ENCODE data around the gene ATAD5. TPM values are rescaled to one million over a fixed set of nuclear protein-coding genes. Genes with fewer than 3 reads are reported as not detected.

ATAD5 gene
- total and polyA plus RNA-seq, 2 of the 13 experiments (the other 11 are each of a cell fraction or from before 2014, with no cell fraction given), result 1.8 to 10.7 TPM

DNA sequence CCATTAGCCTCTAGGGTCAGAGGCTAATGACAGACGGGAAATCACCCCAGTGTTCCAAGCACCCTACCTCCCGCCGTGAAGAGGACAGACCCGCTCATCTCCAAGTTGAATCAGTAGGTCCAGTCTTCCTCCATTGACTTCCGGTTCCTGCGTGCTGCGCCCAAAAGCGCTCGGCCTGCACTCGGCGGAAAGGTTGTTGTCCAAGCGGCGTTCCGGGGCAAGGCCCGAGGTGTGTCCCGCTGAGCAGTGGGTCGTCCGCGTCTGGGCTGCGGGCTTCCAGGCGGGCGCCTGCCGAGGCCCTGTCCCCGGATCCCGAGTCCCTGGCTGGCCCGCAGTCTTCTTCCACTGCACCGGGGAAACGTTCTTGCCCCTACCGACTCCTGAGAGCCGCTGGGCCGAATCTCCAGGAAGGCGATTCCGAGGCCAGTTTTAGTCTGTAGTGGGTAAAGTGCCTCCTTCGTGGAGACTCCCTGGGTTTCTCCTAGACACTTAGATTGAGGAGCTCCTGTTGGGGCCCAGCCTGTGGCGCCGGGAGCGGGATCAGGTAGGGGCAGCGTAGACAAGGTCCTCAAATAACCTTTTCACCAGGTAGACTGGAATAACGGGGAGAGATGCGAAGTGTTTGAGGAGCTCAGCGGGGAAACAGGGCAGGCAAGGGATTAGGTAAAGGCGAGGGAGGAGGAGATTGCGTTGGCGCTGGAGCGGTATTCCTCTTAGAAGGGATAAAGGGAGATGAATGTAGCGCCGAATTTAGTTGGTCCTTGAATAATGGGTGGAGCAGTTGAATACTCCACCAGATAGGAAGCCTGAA lies 74.5 kb downstream of the ATAD5 start, which contains the start of gene TEFM (continued):
- TF ChIP-seq, protein P1, sequence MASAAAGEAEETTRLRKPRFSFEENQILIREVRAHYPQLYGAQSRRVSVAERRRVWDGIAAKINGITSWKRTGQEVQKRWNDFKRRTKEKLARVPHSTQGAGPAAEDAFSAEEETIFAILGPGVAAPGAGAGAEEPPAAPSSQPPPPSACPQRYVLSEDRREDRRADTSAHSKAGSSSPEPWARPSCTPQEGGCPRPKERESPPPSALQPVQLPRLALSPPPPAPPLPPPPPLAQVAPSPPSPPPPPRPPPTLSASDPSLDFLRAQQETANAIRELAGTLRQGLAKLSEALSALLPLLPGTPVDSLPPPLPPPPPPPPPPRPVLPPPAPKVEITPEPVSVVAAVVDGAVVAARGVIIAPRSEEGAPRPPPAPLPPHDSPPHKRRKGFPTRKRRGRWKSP (CRISPR knock-in tag; IDR thresholded peaks at IDR 0.05), result peak; percentile 70; the same call in 1 of the 2 replicates
- TF ChIP-seq NR1H2 (CRISPR knock-in tag; IDR thresholded peaks at IDR 0.05; ENCODE audit: borderline replicate concordance, low read depth) (no peak), SALL2 (CRISPR knock-in tag; IDR thresholded peaks at IDR 0.05) (peak; percentile 97), ZNF451 (CRISPR knock-in tag; IDR thresholded peaks at IDR 0.05) (no peak; the same call in 1 of the 2 replicates), NBN (conservative IDR thresholded peaks at IDR 0.05) (no peak), ZNF251 (CRISPR knock-in tag; IDR thresholded peaks at IDR 0.05) (0 out of 2 replicates have a peak, but pooled peaks have one; percentile 41), RXRA (CRISPR knock-in tag; IDR thresholded peaks at IDR 0.05) (peak; percentile 80), U2AF2 (IDR thresholded peaks at IDR 0.05; ENCODE audit: low read depth, low read length) (no peak), POGZ (CRISPR knock-in tag; IDR thresholded peaks at IDR 0.05) (peak; percentile 96), ZNF225 (CRISPR knock-in tag; IDR thresholded peaks at IDR 0.05) (peak; percentile 96), ZNF530 (CRISPR knock-in tag; IDR thresholded peaks at IDR 0.05; ENCODE audit: low read depth) (no peak), ZFP1 (CRISPR knock-in tag; IDR thresholded peaks at IDR 0.05) (peak; percentile 94), ZNF282 (IDR thresholded peaks at IDR 0.05; ENCODE audit: partially characterized antibody) (no peak), ZNF512B (CRISPR knock-in tag; IDR thresholded peaks at IDR 0.05; ENCODE audit: borderline replicate concordance) (peak; percentile 99), ZFP37 (CRISPR knock-in tag; IDR thresholded peaks at IDR 0.05; ENCODE audit: borderline replicate concordance) (peak; percentile 88; the same call in 1 of the 2 replicates), NCOA1 (CRISPR knock-in tag; IDR thresholded peaks at IDR 0.05) (no peak), ZSCAN29 (CRISPR knock-in tag; conservative IDR thresholded peaks at IDR 0.05) (peak; percentile 98), FIP1L1 (IDR thresholded peaks at IDR 0.05; ENCODE audit: borderline replicate concordance, insufficient read depth, low read depth, low read length) (no peak), SUZ12 (IDR thresholded peaks at IDR 0.05; ENCODE audit: low read depth, low read length) (no peak)
- TF ChIP-seq, protein P2, sequence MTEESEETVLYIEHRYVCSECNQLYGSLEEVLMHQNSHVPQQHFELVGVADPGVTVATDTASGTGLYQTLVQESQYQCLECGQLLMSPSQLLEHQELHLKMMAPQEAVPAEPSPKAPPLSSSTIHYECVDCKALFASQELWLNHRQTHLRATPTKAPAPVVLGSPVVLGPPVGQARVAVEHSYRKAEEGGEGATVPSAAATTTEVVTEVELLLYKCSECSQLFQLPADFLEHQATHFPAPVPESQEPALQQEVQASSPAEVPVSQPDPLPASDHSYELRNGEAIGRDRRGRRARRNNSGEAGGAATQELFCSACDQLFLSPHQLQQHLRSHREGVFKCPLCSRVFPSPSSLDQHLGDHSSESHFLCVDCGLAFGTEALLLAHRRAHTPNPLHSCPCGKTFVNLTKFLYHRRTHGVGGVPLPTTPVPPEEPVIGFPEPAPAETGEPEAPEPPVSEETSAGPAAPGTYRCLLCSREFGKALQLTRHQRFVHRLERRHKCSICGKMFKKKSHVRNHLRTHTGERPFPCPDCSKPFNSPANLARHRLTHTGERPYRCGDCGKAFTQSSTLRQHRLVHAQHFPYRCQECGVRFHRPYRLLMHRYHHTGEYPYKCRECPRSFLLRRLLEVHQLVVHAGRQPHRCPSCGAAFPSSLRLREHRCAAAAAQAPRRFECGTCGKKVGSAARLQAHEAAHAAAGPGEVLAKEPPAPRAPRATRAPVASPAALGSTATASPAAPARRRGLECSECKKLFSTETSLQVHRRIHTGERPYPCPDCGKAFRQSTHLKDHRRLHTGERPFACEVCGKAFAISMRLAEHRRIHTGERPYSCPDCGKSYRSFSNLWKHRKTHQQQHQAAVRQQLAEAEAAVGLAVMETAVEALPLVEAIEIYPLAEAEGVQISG (CRISPR knock-in tag; IDR thresholded peaks at IDR 0.05), result peak; percentile 97
- TF ChIP-seq, protein P3, sequence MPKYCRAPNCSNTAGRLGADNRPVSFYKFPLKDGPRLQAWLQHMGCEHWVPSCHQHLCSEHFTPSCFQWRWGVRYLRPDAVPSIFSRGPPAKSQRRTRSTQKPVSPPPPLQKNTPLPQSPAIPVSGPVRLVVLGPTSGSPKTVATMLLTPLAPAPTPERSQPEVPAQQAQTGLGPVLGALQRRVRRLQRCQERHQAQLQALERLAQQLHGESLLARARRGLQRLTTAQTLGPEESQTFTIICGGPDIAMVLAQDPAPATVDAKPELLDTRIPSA (CRISPR knock-in tag; IDR thresholded peaks at IDR 0.05; ENCODE audit: borderline replicate concordance), result no peak
- TF ChIP-seq, protein P4, sequence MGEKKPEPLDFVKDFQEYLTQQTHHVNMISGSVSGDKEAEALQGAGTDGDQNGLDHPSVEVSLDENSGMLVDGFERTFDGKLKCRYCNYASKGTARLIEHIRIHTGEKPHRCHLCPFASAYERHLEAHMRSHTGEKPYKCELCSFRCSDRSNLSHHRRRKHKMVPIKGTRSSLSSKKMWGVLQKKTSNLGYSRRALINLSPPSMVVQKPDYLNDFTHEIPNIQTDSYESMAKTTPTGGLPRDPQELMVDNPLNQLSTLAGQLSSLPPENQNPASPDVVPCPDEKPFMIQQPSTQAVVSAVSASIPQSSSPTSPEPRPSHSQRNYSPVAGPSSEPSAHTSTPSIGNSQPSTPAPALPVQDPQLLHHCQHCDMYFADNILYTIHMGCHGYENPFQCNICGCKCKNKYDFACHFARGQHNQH (CRISPR knock-in tag; IDR thresholded peaks at IDR 0.05), result peak; percentile 99

Data from HepG2 (cell line).